HL-60 (cell line): ENCODE data around the gene SLC13A1.
"Not testable (repeated sequence)": the region's sequence is repeated elsewhere in the genome, so short reads cannot be mapped to it uniquely, and the experiment has no call there.

ENCODE experiments used
- DNase-seq, 2 experiments: peaks; one replicate each; pipeline ENCODE4 v3.0.0-alpha.2; 2010 to 2020; ENCODE audit warnings: low read depth in 1 of 2, low spot score in 1 of 2
- H3K27ac ChIP-seq: fragments of 250-450 bp; sonication (Bioruptor Pico); replicated peaks from 2 replicates; pipeline ENCODE4 v1.5.1; 2020; ENCODE audit warnings: mild to moderate bottlenecking, moderate library complexity
- H3K27me3 ChIP-seq: fragments of 250-450 bp; sonication (Bioruptor Pico); 2 replicates; pipeline ENCODE4 v1.5.1; 2021; ENCODE audit warnings: mild to moderate bottlenecking, moderate library complexity; ENCODE audit not compliant: insufficient read depth, poor library complexity, severe bottlenecking
- H3K4me3 ChIP-seq: replicated peaks from 2 replicates; pipeline ENCODE4 v1.5.1; 2011; ENCODE audit warnings: mild to moderate bottlenecking, control low read depth, low read length; ENCODE audit not compliant: insufficient read depth
- GABPA ChIP-seq: IDR thresholded peaks from 2 replicates; pipeline ENCODE4 v1.6.1; 2012; ENCODE audit warnings: low read depth
- POLR2AphosphoS5 ChIP-seq: IDR thresholded peaks from 2 replicates; pipeline ENCODE4 v1.6.1; 2012; ENCODE audit warnings: low read depth
- REST ChIP-seq: IDR thresholded peaks from 2 replicates; pipeline ENCODE4 v1.6.1; 2012; ENCODE audit warnings: low read depth; ENCODE audit not compliant: insufficient replicate concordance
- SPI1 ChIP-seq: IDR thresholded peaks from 2 replicates; pipeline ENCODE4 v1.6.1; 2012; ENCODE audit warnings: low read depth, mild to moderate bottlenecking, borderline replicate concordance
- TF ChIP-seq, protein P1 (sequence below): IDR thresholded peaks from one replicate; pipeline ENCODE4 v1.5.1; 2011; ENCODE audit warnings: low read length, control low read depth, inconsistent platforms; ENCODE audit not compliant: insufficient read depth

Gene SLC13A1

DNA sequence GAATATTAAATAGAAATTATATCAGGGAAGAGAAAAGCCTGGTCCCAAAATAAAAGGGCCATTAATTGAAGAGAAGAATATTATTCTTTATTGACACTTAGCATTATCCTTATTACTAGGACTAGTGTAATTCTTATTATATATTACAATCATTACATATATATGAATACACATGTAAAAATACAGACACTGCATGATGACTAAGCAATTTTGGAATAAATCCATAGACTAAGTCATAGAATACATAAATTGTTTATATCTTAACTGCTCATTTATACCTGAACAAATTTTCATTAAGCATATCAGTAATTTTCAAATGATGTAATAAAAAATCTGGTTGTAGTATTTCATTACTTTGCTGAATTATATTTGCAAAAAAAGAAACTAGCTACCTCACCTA lies 29.7 kb upstream of the SLC13A1 start:
- Histone ChIP-seq H3K27ac (no peak overlapping the region), H3K27me3 (no peaks in the 10 kb centered on the region), H3K4me3 (no peak overlapping the region)
- no peak for DNase-seq
- TF ChIP-seq REST (no peak), POLR2AphosphoS5 (no peak), GABPA (no peak), SPI1 (no peak)
- TF ChIP-seq, protein P1, sequence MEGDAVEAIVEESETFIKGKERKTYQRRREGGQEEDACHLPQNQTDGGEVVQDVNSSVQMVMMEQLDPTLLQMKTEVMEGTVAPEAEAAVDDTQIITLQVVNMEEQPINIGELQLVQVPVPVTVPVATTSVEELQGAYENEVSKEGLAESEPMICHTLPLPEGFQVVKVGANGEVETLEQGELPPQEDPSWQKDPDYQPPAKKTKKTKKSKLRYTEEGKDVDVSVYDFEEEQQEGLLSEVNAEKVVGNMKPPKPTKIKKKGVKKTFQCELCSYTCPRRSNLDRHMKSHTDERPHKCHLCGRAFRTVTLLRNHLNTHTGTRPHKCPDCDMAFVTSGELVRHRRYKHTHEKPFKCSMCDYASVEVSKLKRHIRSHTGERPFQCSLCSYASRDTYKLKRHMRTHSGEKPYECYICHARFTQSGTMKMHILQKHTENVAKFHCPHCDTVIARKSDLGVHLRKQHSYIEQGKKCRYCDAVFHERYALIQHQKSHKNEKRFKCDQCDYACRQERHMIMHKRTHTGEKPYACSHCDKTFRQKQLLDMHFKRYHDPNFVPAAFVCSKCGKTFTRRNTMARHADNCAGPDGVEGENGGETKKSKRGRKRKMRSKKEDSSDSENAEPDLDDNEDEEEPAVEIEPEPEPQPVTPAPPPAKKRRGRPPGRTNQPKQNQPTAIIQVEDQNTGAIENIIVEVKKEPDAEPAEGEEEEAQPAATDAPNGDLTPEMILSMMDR: no peak

- DNase-seq, H3K27me3 ChIP-seq, H3K4me3 ChIP-seq, H3K27ac ChIP-seq: not testable (repeated sequence)
Observed at GRCh38 chr7:123227666-123228065, 27.9 kb upstream of the SLC13A1 start.

DNA sequence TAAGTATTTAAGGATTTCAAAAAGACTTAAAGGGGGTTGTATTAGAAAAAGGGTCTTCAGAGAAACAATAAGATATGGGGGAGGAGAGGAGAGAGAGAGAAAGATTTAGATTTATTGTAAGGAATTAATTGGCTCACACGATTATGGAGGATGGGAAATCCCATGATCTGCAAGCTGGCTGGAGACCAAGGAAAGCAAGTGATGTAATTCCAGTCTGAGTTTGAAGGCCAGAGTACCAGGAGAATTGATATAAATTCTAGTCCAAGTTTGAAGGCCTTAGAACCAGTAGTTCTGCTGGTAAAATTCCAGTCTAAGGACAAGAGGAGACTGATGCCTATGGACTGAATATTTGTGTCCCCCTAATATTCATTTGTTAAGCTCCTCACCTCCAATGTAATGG lies 20.6 kb upstream of the SLC13A1 start:
- Histone ChIP-seq H3K27ac (no peak overlapping the region), H3K27me3 (no peaks in the 10 kb centered on the region), H3K4me3 (no peak overlapping the region)
- no peak for DNase-seq
- TF ChIP-seq SPI1: no peak
- TF ChIP-seq GABPA: no peak
- TF ChIP-seq POLR2AphosphoS5: no peak
- no peak for TF ChIP-seq REST
- TF ChIP-seq, protein P1: no peak

DNA sequence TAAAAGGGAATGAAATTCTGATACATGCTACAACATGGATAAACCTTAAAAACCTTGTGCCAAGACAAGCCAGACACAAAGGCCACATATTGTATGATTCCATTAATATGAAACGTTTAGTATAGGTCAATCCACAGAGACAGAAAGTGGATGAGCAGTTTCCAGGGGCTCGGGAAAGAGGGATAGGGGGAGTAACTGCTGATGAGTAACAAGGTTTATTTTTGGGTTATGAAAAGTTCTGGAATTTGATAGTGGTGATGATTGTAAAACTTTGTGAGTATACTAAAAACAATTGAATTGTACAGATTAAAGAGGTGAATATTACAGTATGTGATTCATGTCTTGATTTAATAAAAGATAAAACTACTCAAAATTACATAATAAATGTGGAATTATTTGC lies 19.1 kb upstream of the SLC13A1 start:
- H3K4me3 ChIP-seq: no peak overlapping the region
- H3K27ac ChIP-seq: no peak overlapping the region
- DNase-seq: no peak
- TF ChIP-seq SPI1: no peak
- TF ChIP-seq POLR2AphosphoS5: no peak
- TF ChIP-seq, protein P1: no peak
- no peak for TF ChIP-seq GABPA
- no peak for TF ChIP-seq REST
- no peaks in the 10 kb centered on the region for H3K27me3 ChIP-seq
